Trophoblast cell (in vitro differentiated cells and primary cell): ENCODE results near the gene MAP2K2.

Experiments
- DNase-seq, 2 donors: peaks; one replicate each; pipeline ENCODE4 v3.0.0-alpha.2; 2016
- H2AFZ ChIP-seq: 2 replicates; pipeline ENCODE4 v1.6.1; 2013; ENCODE audit warnings: low read length, moderate library complexity, mild to moderate bottlenecking; ENCODE audit not compliant: insufficient read depth, poor library complexity
- H2AK5ac ChIP-seq: 2 replicates; pipeline ENCODE4 v1.6.1; 2013; ENCODE audit warnings: mild to moderate bottlenecking, low read length
- H2BK120ac ChIP-seq: 2 replicates; pipeline ENCODE4 v1.6.1; 2013; ENCODE audit warnings: low read length, mild to moderate bottlenecking, moderate library complexity; ENCODE audit not compliant: insufficient read depth, poor library complexity
- H2BK12ac ChIP-seq: 2 replicates; pipeline ENCODE4 v1.6.1; 2013; ENCODE audit warnings: mild to moderate bottlenecking, low read length, moderate library complexity
- H2BK5ac ChIP-seq: 2 replicates; pipeline ENCODE4 v1.6.1; 2013; ENCODE audit warnings: low read length, low read depth, moderate library complexity, mild to moderate bottlenecking; ENCODE audit not compliant: poor library complexity
- H3K14ac ChIP-seq: 2 replicates; pipeline ENCODE4 v1.6.1; 2013; ENCODE audit warnings: mild to moderate bottlenecking, low read length
- H3K18ac ChIP-seq: 2 replicates; pipeline ENCODE4 v1.6.1; 2013; ENCODE audit warnings: mild to moderate bottlenecking, low read length
- H3K23ac ChIP-seq: 2 replicates; pipeline ENCODE4 v1.6.1; 2013; ENCODE audit warnings: low read length
- H3K27ac ChIP-seq: 2 replicates; pipeline ENCODE4 v1.5.1; 2013; ENCODE audit warnings: low read depth, mild to moderate bottlenecking, inconsistent platforms, low read length, moderate library complexity
- H3K27me3 ChIP-seq: 2 replicates; pipeline ENCODE4 v1.6.1; 2013; ENCODE audit warnings: inconsistent platforms, mild to moderate bottlenecking, low read length, moderate library complexity; ENCODE audit not compliant: insufficient read depth
- H3K36me3 ChIP-seq, 2 experiments: 1 replicate in 1 of 2; 2 replicates in 1 of 2; pipeline ENCODE4 v1.6.1; 2013; ENCODE audit warnings: low read length in 2 of 2, mild to moderate bottlenecking in 2 of 2, moderate library complexity in 1 of 2; ENCODE audit not compliant: insufficient read depth in 2 of 2, control insufficient read depth in 1 of 2
- H3K4ac ChIP-seq: 2 replicates; pipeline ENCODE4 v1.6.1; 2013; ENCODE audit warnings: low read depth, mild to moderate bottlenecking, low read length, moderate library complexity
- H3K4me1 ChIP-seq, 2 experiments: 1 replicate in 1 of 2; 2 replicates in 1 of 2; pipeline ENCODE4 v1.6.1; 2013; ENCODE audit warnings: low read length in 2 of 2, mild to moderate bottlenecking in 2 of 2, moderate library complexity in 1 of 2; ENCODE audit not compliant: insufficient read depth in 2 of 2, control insufficient read depth in 1 of 2
- H3K4me2 ChIP-seq: 2 replicates; pipeline ENCODE4 v1.6.1; 2013; ENCODE audit warnings: inconsistent platforms, mild to moderate bottlenecking, low read length, moderate library complexity
- H3K4me3 ChIP-seq: 2 replicates; pipeline ENCODE4 v1.5.1; 2013; ENCODE audit warnings: mild to moderate bottlenecking, low read depth, low read length, inconsistent platforms
- H3K79me1 ChIP-seq: one replicate; pipeline ENCODE4 v1.6.1; 2013; ENCODE audit warnings: low read length
- H3K79me2 ChIP-seq: 2 replicates; pipeline ENCODE4 v1.6.1; 2013; ENCODE audit warnings: low read length, mild to moderate bottlenecking; ENCODE audit not compliant: control insufficient read depth, insufficient read depth, poor library complexity
- H3K9ac ChIP-seq: 2 replicates; pipeline ENCODE4 v1.6.1; 2013; ENCODE audit warnings: mild to moderate bottlenecking, low read length
- H3K9me3 ChIP-seq: 2 replicates; pipeline ENCODE4 v1.6.1; 2013; ENCODE audit warnings: low read depth, mild to moderate bottlenecking, control low read depth, inconsistent platforms, low read length; ENCODE audit not compliant: insufficient read depth
- H4K12ac ChIP-seq: 2 replicates; pipeline ENCODE4 v1.6.1; 2013; ENCODE audit warnings: low read depth, mild to moderate bottlenecking, low read length, moderate library complexity
- H4K8ac ChIP-seq: 2 replicates; pipeline ENCODE4 v1.6.1; 2013; ENCODE audit warnings: low read depth, mild to moderate bottlenecking, low read length, moderate library complexity
- H4K91ac ChIP-seq: one replicate; pipeline ENCODE4 v1.6.1; 2013; ENCODE audit warnings: low read depth, mild to moderate bottlenecking, low read length, moderate library complexity
- WGBS: extraction: QIAGEN DNeasy Blood & Tissue Kit; methylation state at CpG from one replicate; pipeline ENCODE4 v1.1.7; 2013; ENCODE audit warnings: missing lambda C conversion rate; ENCODE audit not compliant: insufficient read length, insufficient coverage; ENCODE audit errors: extremely low coverage; 5-methylcytosine and 5-hydroxymethylcytosine counted together

MAP2K2 gene

DNA sequence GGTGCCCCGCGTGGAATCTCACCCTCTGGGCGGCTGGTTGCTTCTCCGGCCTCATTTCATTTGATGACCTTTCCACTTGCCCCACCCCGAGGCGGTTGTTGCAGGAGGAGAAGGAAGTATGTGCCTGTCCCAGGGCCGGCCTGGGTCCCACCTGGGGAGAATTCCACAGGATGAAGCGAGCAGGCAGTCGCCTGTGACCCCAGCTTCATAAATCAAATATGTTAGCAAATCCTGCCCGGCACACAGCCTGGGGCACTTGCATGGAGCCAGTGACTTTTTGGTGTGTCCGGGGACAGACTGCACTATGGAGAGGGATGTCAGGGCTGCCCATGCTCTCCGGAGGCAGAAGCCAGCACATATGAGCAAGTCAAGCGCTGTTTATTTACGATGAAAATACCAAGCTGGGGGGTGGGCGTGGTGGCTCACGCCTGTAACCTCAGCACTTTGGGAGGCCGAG is 37.5 kb downstream of the MAP2K2 start:
- peak in 1 of 2 donors; percentile 35 for DNase-seq
- no CpG with 5 or more reads among the region's 17 CpGs for WGBS
- Histone ChIP-seq H4K91ac (no peak overlapping the region), H2AFZ (no peak overlapping the region), H3K4me3 (no peak overlapping the region), H3K18ac (no peak overlapping the region), H2BK12ac (no peak overlapping the region), H3K14ac (no peak overlapping the region), H3K27me3 (no peaks in the 10 kb centered on the region), H3K4me2 (peak overlapping the region; percentile 28), H2AK5ac (no peak overlapping the region), H3K9ac (no peak overlapping the region), H3K27ac (no peak overlapping the region), H3K36me3 (peaks cover 23 to 25% of the 10 kb centered on the region in 2 experiments), H4K12ac (no peak overlapping the region), H2BK5ac (no peak overlapping the region), H3K79me1 (peaks cover 22% of the 10 kb centered on the region), H3K4me1 (peaks cover 35 to 40% of the 10 kb centered on the region in 2 experiments), H3K4ac (no peak overlapping the region), H3K9me3 (no peaks in the 10 kb centered on the region), H3K23ac (no peak overlapping the region), H2BK120ac (no peak overlapping the region), H4K8ac (no peak overlapping the region), H3K79me2 (peaks cover 1% of the 10 kb centered on the region)

DNA sequence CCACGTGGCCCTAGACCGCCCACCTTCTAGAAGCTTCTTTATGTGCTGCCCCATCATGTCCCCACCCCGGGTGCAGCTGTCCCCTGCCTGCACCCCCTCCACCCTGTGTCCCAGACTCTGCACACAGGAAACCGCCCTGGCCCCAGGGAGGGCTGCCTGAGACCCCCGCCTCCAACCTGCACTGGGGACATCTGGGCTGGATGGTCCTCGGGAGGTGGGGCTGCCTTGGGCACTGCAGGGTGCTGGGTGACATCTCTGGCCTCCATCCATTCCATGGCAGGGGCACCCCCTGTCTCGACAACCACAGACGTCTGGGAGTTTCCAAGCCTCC is 39.4 kb downstream of the MAP2K2 start:
- WGBS = no CpG with 5 or more reads among the region's 8 CpGs
- Histone ChIP-seq H2AFZ (peak overlapping the region; percentile 11), H3K27ac (peak overlapping the region; percentile 79)

DNA sequence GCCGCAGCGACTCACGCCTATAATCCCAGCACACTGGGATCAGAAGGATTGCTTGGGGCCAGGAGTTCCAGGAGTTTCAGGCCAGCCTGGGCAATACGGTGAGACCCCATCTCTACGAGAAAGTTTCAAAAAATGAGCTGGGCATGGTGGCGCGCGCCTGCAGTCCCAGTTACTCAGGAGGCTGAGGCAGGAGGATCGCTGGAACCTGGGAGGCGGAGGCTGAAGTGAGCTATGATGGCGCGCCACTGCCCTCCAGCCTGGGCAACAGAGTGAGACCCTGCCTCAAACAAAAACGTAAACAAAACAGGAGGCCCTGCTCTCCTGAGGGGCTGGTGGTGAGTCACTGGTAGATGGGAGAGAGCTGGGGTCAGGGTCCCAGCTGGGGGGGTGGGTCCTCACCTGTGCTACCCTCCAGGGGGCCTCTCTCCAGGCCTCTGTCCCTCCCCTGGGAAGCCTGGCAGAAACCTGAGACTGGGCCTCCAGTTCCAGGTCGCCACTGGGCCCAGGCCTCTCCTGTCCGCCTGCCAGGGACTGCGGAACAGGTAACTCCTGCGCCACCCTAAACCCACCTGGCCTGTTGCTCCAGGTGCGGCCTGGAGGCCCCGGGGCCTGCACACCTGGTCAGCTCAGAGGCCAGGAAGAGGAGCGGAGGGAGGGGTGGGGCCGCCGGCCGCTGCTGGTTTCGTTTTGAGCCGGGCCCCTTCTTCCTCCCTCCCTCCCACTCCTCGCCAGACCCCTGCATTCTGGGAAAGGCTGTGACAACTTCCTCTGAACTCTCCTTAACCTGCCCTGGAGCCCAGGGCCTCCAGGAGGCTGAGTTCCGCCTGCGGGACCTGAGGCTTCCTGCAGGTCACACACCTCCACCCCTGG is 40.0 kb downstream of the MAP2K2 start:
- Histone ChIP-seq H3K4me2 (peak overlapping the region; percentile 20), H4K91ac (peak overlapping the region; percentile 88), H3K27ac (peak overlapping the region; percentile 79), H4K12ac (peak overlapping the region; percentile 40), H3K36me3 (peaks cover 3 to 6% of the 10 kb centered on the region in 2 experiments), H3K9ac (no peak overlapping the region), H3K79me2 (peaks cover 1% of the 10 kb centered on the region), H3K18ac (peak overlapping the region; percentile 86), H3K79me1 (peaks cover 15% of the 10 kb centered on the region), H3K4ac (peak overlapping the region; percentile 52), H2AFZ (peak overlapping the region; percentile 73), H2BK5ac (peak overlapping the region; percentile 71), H2BK120ac (peak overlapping the region; percentile 30), H3K9me3 (no peaks in the 10 kb centered on the region), H2AK5ac (peak overlapping the region; percentile 73), H4K8ac (peak overlapping the region; percentile 86), H3K4me1 (peaks cover 26 to 28% of the 10 kb centered on the region in 2 experiments), H2BK12ac (peak overlapping the region; percentile 81), H3K27me3 (no peaks in the 10 kb centered on the region), H3K23ac (no peak overlapping the region), H3K4me3 (no peak overlapping the region), H3K14ac (peak overlapping the region; percentile 69)
- peak; percentile 92 to 93 for DNase-seq
- no CpG with 5 or more reads among the region's 28 CpGs for WGBS

More for the DNA sequence above, 39.4 kb downstream of the MAP2K2 start:
- H3K36me3 ChIP-seq = peaks cover 7 to 10% of the 10 kb centered on the region in 2 experiments
- H3K18ac ChIP-seq = peak overlapping the region; percentile 55
- H3K23ac ChIP-seq = no peak overlapping the region
- peak overlapping the region; percentile 34 for H2BK12ac ChIP-seq
- DNase-seq = no peak
- H2AK5ac ChIP-seq = peak overlapping the region; percentile 65
- H4K8ac ChIP-seq = peak overlapping the region; percentile 58
- peaks cover 1% of the 10 kb centered on the region for H3K79me2 ChIP-seq
- peak overlapping the region; percentile 22 for H4K12ac ChIP-seq
- peak overlapping the region; percentile 28 for H2BK120ac ChIP-seq
- H3K27me3 ChIP-seq = no peaks in the 10 kb centered on the region
- no peak overlapping the region for H3K9ac ChIP-seq
- peak overlapping the region; percentile 8 for H2BK5ac ChIP-seq
- H3K79me1 ChIP-seq = peaks cover 19% of the 10 kb centered on the region
- H3K4me3 ChIP-seq = no peak overlapping the region
- peak overlapping the region; percentile 20 for H3K4me2 ChIP-seq
- no peaks in the 10 kb centered on the region for H3K9me3 ChIP-seq
- peak overlapping the region; percentile 47 for H3K14ac ChIP-seq
- H3K4ac ChIP-seq = peak overlapping the region; percentile 18
- peaks cover 30 to 33% of the 10 kb centered on the region in 2 experiments for H3K4me1 ChIP-seq
- peak overlapping the region; percentile 88 for H4K91ac ChIP-seq

DNA sequence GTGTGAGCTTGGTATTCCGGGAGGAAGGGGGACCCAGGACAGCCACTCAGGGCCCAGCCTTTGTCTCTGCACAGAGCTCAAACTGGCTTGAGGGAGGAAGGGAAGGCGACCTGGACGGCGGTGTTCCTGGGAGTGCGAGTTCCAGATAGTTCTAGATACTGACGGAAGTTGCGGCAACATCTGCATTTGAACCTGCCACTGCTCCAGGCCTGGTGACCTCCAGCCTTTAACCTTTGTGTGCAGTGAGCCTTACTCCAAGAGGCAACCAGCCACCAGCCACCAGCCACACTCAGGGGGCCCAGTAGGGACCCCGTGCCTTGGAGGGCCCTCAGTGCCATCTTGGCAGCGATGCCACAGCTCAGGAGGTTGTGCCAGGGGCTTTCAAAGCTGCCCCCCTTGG is 41.8 kb downstream of the MAP2K2 start:
- Histone ChIP-seq H4K8ac (peak overlapping the region; percentile 57), H3K36me3 (no peaks in the 10 kb centered on the region), H3K9ac (no peak overlapping the region), H2BK5ac (no peak overlapping the region), H3K14ac (no peak overlapping the region), H3K4ac (no peak overlapping the region), H2AFZ (peak overlapping the region; percentile 13), H2BK12ac (peak overlapping the region; percentile 9), H3K4me3 (no peak overlapping the region), H3K79me1 (peaks cover 12% of the 10 kb centered on the region), H3K23ac (no peak overlapping the region), H3K4me1 (peaks cover 26 to 30% of the 10 kb centered on the region in 2 experiments), H3K9me3 (no peaks in the 10 kb centered on the region), H2AK5ac (no peak overlapping the region), H3K4me2 (no peak overlapping the region), H3K27me3 (no peaks in the 10 kb centered on the region), H4K91ac (peak overlapping the region; percentile 34), H3K79me2 (peaks cover 1% of the 10 kb centered on the region), H4K12ac (no peak overlapping the region), H3K27ac (peak overlapping the region; percentile 9), H3K18ac (no peak overlapping the region), H2BK120ac (no peak overlapping the region)
- WGBS = no CpG with 5 or more reads among the region's 9 CpGs
- DNase-seq = peak; percentile 48 to 68
